Heart left ventricle (tissue), 13 donors: ENCODE data around the gene KIF11.

Experiments
- POLR2A ChIP-seq, 2 donors: fragments of 450-650 bp; IDR thresholded peaks; one replicate each; pipeline ENCODE4 v1.6.1; 2017; ENCODE audit warnings: antibody characterized with exemption in 2 of 2, mild to moderate bottlenecking in 2 of 2, moderate library complexity in 2 of 2
- TF ChIP-seq, protein P1 (sequence below), 12 donors: fragments of 200-600 bp; sonication (generic) in 4 of 12; IDR thresholded peaks; one replicate each; pipeline versions ENCODE4 v1.5.0 to v1.8.0; 2018 to 2022; ENCODE audit warnings: antibody characterized with exemption in 12 of 12, mild to moderate bottlenecking in 5 of 12
- donor health status: ischemic (EF 13 %, LVEDD 7.1; RV severe dilation, severe dysfunction).
- donor health status: DM: no; HTN: yes; CAD: no.
- donor health status: DM: no; HTN: no; CAD: no.
- donor health status: ischemic (EF 25% LVEDD 6.9; RV normal size, moderate dysfunction).
- donor health status: ischemic (EF 25% LVEDD 5.7; RV mildly dilated, moderate dysfunction).
- donor health status: ischemic (EF 35%, LVEDD 5.7; RV mildly dilated, moderate dysfunction).
- donor health status: nonischemic (EF 11% LVEDD 7.7; RV severe dilation, severe dysfunction).
- donor health status: DM: yes; HTN: yes; CAD: no.
- donor health status: PGD.
- donor health status: ischemic (EF 29% LVEDD 5.4; RV normal size, mild dysfunction).
- donor health status: nonischemic (EF 23%, LVEDD 6.1; RV moderate dilation, normal function).

DNA sequence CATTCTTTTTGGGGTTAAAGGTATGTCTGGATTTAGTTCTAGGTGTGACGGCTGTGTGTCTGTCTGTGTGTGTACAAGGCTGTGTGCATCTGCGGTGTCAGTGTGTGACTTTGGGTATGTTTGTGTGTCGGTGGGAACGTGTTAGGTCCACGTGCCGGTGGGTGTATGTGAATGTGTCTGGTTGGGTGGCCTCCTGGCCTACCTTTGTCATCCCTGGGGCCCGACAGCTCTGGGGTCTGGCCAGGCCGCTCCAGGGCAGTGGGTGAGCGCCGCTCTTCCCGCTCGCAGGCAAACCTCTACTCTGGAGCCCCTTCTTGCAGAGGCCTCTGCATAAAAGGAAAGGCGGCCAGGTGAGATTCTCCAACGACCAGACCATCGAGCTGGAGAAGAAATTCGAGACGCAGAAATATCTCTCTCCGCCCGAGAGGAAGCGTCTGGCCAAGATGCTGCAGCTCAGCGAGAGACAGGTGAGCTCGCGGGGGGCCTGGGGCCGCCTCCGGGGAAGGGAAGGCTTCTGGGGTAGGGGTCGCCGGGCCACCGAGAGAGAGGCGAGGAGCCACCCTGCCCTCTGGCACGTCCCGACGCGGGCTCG, 99.2 kb downstream of the KIF11 start:
- TF ChIP-seq, protein P1, sequence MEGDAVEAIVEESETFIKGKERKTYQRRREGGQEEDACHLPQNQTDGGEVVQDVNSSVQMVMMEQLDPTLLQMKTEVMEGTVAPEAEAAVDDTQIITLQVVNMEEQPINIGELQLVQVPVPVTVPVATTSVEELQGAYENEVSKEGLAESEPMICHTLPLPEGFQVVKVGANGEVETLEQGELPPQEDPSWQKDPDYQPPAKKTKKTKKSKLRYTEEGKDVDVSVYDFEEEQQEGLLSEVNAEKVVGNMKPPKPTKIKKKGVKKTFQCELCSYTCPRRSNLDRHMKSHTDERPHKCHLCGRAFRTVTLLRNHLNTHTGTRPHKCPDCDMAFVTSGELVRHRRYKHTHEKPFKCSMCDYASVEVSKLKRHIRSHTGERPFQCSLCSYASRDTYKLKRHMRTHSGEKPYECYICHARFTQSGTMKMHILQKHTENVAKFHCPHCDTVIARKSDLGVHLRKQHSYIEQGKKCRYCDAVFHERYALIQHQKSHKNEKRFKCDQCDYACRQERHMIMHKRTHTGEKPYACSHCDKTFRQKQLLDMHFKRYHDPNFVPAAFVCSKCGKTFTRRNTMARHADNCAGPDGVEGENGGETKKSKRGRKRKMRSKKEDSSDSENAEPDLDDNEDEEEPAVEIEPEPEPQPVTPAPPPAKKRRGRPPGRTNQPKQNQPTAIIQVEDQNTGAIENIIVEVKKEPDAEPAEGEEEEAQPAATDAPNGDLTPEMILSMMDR (IDR thresholded peaks at IDR 0.05): no peak
- TF ChIP-seq POLR2A (IDR thresholded peaks at IDR 0.05): no peak
